ENCODE measurements around the gene LENEP. TPM values are rescaled to one million over a fixed set of nuclear protein-coding genes. Genes with fewer than 3 reads are reported as not detected.

The LENEP gene
- total RNA-seq, 2 experiments from 2014 or later = 0.79 to 0.80 TPM

- ChIA-PET CTCF (interaction anchor here (0.6 to 8.0 kb wide), 5 partner anchors 11 to 189 kb away, joined by 3 to 86 read pairs (median 3); partner anchors contain the start of gene ADAM15), POLR2A (interaction anchor here (1.1 to 1.3 kb wide), 2 partner anchors 11 to 29 kb away, joined by 3 read pairs; partner anchors contain the start of gene CKS1B)
- Mint-ChIP-seq H3K36me3 (ENCODE audit: low read depth) (peaks cover 13% of the 10 kb centered on the region), H3K27ac (peak overlapping the region; percentile 96), H3K9me3 (ENCODE audit: low read depth) (no peaks in the 10 kb centered on the region), H3K4me3 (peak overlapping the region; percentile 96), H3K4me1 (peaks cover 51% of the 10 kb centered on the region), H3K27me3 (no peaks in the 10 kb centered on the region)
- intact Hi-C loops (cut with DNase I, micrococcal nuclease) = loop anchor here (2.0 to 10.0 kb wide), 7 partner anchors 48 to 1501 kb away; partner anchors contain the start of genes ADAM15 (in 1 of the 2), ADAR (in 1 of the 2), ASH1L (in 1 of the 2) and KRTCAP2 (in 1 of the 2)
- DNase-seq (peak; percentile 53), ATAC-seq (no peak)
Observed at GRCh38 chr1:155003766-155004351, 10.5 kb downstream of the LENEP start.

- ChIA-PET CTCF (interaction anchor here (0.6 to 8.0 kb wide), 3 partner anchors 10 to 189 kb away, joined by 3 to 86 read pairs (median 3); no protein-coding TSS in a partner anchor), POLR2A (interaction anchor here (1.1 to 1.3 kb wide), 2 partner anchors 11 to 30 kb away, joined by 3 read pairs; partner anchors contain the start of gene CKS1B)
- ATAC-seq (no peak), DNase-seq (peak; percentile 66)
- no peaks in the 10 kb centered on the region for H3K27me3 Mint-ChIP-seq
- intact Hi-C loops (cut with DNase I, micrococcal nuclease) = loop anchor here (5.0 to 10.0 kb wide), 6 partner anchors 48 to 1500 kb away; partner anchors contain the start of genes ADAM15 (in 1 of the 2), ASH1L (in 1 of the 2), KRTCAP2 (in 1 of the 2) and MEF2D (in 1 of the 2)
- peaks cover 18% of the 10 kb centered on the region for H3K36me3 Mint-ChIP-seq (ENCODE audit: low read depth)
- no peaks in the 10 kb centered on the region for H3K9me3 Mint-ChIP-seq (ENCODE audit: low read depth)
- H3K27ac Mint-ChIP-seq = peak overlapping the region; percentile 95
- H3K4me1 Mint-ChIP-seq = peaks cover 46% of the 10 kb centered on the region
- H3K4me3 Mint-ChIP-seq = peak overlapping the region; percentile 96
Observed at GRCh38 chr1:155004352-155005075, 11.1 kb downstream of the LENEP start.

- ATAC-seq = no peak
- CTCF ChIA-PET = interaction anchor here (0.6 to 8.0 kb wide), 4 partner anchors 10 to 526 kb away, joined by 3 to 86 read pairs (median 18); no protein-coding TSS in a partner anchor
- POLR2A ChIA-PET = interaction anchor here (1.1 to 1.5 kb wide), 2 partner anchors 10 to 31 kb away, joined by 3 read pairs; partner anchors contain the start of gene CKS1B
- Mint-ChIP-seq H3K4me3 (peak overlapping the region; percentile 96), H3K27ac (peak overlapping the region; percentile 95), H3K9me3 (ENCODE audit: low read depth) (no peaks in the 10 kb centered on the region), H3K4me1 (peaks cover 39% of the 10 kb centered on the region), H3K27me3 (no peaks in the 10 kb centered on the region), H3K36me3 (ENCODE audit: low read depth) (peaks cover 27% of the 10 kb centered on the region)
- intact Hi-C loops (cut with DNase I, micrococcal nuclease) = loop anchor here in 1 of 2 experiments (10.0 kb wide), 2 partner anchors 1209 to 1499 kb away; partner anchors contain the start of genes MEF2D and PMF1
- peak; percentile 61 for DNase-seq
Observed at GRCh38 chr1:155005076-155006011, 12.0 kb downstream of the LENEP start.

GRCh38 chr1:155006601-155007101 is 13.3 kb downstream of the LENEP start:
- ATAC-seq (peak; percentile 50), DNase-seq (peak; percentile 70)
- Mint-ChIP-seq H3K27me3 (no peaks in the 10 kb centered on the region), H3K27ac (peak overlapping the region; percentile 95), H3K9me3 (ENCODE audit: low read depth) (no peaks in the 10 kb centered on the region), H3K36me3 (ENCODE audit: low read depth) (peaks cover 35% of the 10 kb centered on the region), H3K4me3 (peak overlapping the region; percentile 96), H3K4me1 (peaks cover 46% of the 10 kb centered on the region)
- intact Hi-C loops (cut with DNase I, micrococcal nuclease) = loop anchor here in 1 of 2 experiments (10.0 kb wide), 2 partner anchors 1208 to 1498 kb away; partner anchors contain the start of genes MEF2D and PMF1
- ChIA-PET POLR2A (interaction anchor here (1.5 kb wide), 2 partner anchors 10 to 32 kb away, joined by 3 to 7 read pairs; partner anchors contain the start of gene CKS1B), CTCF (interaction anchor here (0.6 to 3.7 kb wide), 5 partner anchors 10 to 1192 kb away, joined by 3 to 28 read pairs (median 3); no protein-coding TSS in a partner anchor)

- Mint-ChIP-seq H3K27me3 (no peaks in the 10 kb centered on the region), H3K27ac (peak overlapping the region; percentile 95), H3K36me3 (ENCODE audit: low read depth) (peaks cover 36% of the 10 kb centered on the region), H3K4me3 (peak overlapping the region; percentile 21), H3K9me3 (ENCODE audit: low read depth) (no peaks in the 10 kb centered on the region), H3K4me1 (peaks cover 52% of the 10 kb centered on the region)
- ChIA-PET POLR2A (interaction anchor here (0.6 to 1.5 kb wide), 4 partner anchors 9 to 34 kb away, joined by 3 to 7 read pairs (median 4); partner anchors contain the start of gene CKS1B), CTCF (interaction anchor here (0.6 to 3.7 kb wide), 6 partner anchors 8 to 1192 kb away, joined by 3 to 28 read pairs (median 4); no protein-coding TSS in a partner anchor)
- intact Hi-C loops (cut with DNase I, micrococcal nuclease) = loop anchor here in 1 of 2 experiments (10.0 kb wide), 2 partner anchors 1207 to 1497 kb away; partner anchors contain the start of genes MEF2D and PMF1
- DNase-seq = peak; percentile 27
- ATAC-seq = no peak
Observed at GRCh38 chr1:155007251-155007828, 14.0 kb downstream of the LENEP start.

- H3K27ac Mint-ChIP-seq = peak overlapping the region; percentile 96
- peak overlapping the region; percentile 99 for H3K4me3 Mint-ChIP-seq
- intact Hi-C loops (cut with DNase I, micrococcal nuclease) = loop anchor here in 1 of 2 experiments (10.0 kb wide), 2 partner anchors 1207 to 1497 kb away; partner anchors contain the start of genes MEF2D and PMF1
- peaks cover 61% of the 10 kb centered on the region for H3K4me1 Mint-ChIP-seq
- H3K9me3 Mint-ChIP-seq (ENCODE audit: low read depth) = no peaks in the 10 kb centered on the region
- ChIA-PET POLR2A (interaction anchor here (0.6 to 1.0 kb wide), 3 partner anchors 14 to 47 kb away, joined by 3 to 4 read pairs (median 3); no protein-coding TSS in a partner anchor), CTCF (interaction anchor here (0.5 to 3.7 kb wide), 8 partner anchors 9 to 653 kb away, joined by 3 to 28 read pairs (median 4); no protein-coding TSS in a partner anchor)
- H3K27me3 Mint-ChIP-seq = no peaks in the 10 kb centered on the region
- peak; percentile 93 for DNase-seq
- peak; percentile 48 for ATAC-seq
- peaks cover 45% of the 10 kb centered on the region for H3K36me3 Mint-ChIP-seq (ENCODE audit: low read depth)
Observed at GRCh38 chr1:155008015-155008941, 14.9 kb downstream of the LENEP start.

GRCh38 chr1:155009221-155009711 is 15.9 kb downstream of the LENEP start:
- ATAC-seq = no peak
- Mint-ChIP-seq H3K9me3 (ENCODE audit: low read depth) (no peaks in the 10 kb centered on the region), H3K36me3 (ENCODE audit: low read depth) (peaks cover 45% of the 10 kb centered on the region), H3K27ac (peak overlapping the region; percentile 96), H3K4me3 (peak overlapping the region; percentile 99), H3K4me1 (peaks cover 68% of the 10 kb centered on the region), H3K27me3 (no peaks in the 10 kb centered on the region)
- ChIA-PET CTCF (interaction anchor here (0.5 to 3.7 kb wide), 7 partner anchors 8 to 93 kb away, joined by 3 to 28 read pairs (median 4); partner anchors contain the start of gene FLAD1), POLR2A (interaction anchor here (0.9 kb wide), 1 partner anchor 48 kb away, joined by 3 read pairs; no protein-coding TSS in a partner anchor)
- DNase-seq = peak; percentile 73
- intact Hi-C loops (cut with DNase I, micrococcal nuclease) = loop anchor here in 1 of 2 experiments (1.0 to 10.0 kb wide), 3 partner anchors 8 to 1496 kb away; partner anchors contain the start of genes MEF2D and PMF1

GRCh38 chr1:155009742-155010141 is 16.4 kb downstream of the LENEP start:
- intact Hi-C loops (cut with DNase I, micrococcal nuclease) = loop anchor here in 1 of 2 experiments (1.0 to 10.0 kb wide), 3 partner anchors 8 to 1495 kb away; partner anchors contain the start of genes MEF2D and PMF1
- peaks cover 44% of the 10 kb centered on the region for H3K36me3 Mint-ChIP-seq (ENCODE audit: low read depth)
- H3K27me3 Mint-ChIP-seq = no peaks in the 10 kb centered on the region
- no peak for ATAC-seq
- peaks cover 64% of the 10 kb centered on the region for H3K4me1 Mint-ChIP-seq
- DNase-seq = no peak
- ChIA-PET POLR2A (no interaction called here), CTCF (interaction anchor here (0.5 to 1.0 kb wide), 3 partner anchors 11 to 94 kb away, joined by 3 to 4 read pairs (median 4); partner anchors contain the start of gene FLAD1)
- peak overlapping the region; percentile 96 for H3K27ac Mint-ChIP-seq
- H3K4me3 Mint-ChIP-seq = peak overlapping the region; percentile 99
- no peaks in the 10 kb centered on the region for H3K9me3 Mint-ChIP-seq (ENCODE audit: low read depth)
